GM06990 (cell line): ENCODE results near the gene HRCT1.

ENCODE experiments used
- DNase-seq: peaks from one replicate; pipeline ENCODE4 v3.0.0-alpha.2; 2011; ENCODE audit not compliant: insufficient read length; ENCODE audit errors: extremely low read depth
- H3K27me3 ChIP-seq: replicated peaks from 2 replicates; pipeline ENCODE4 v1.6.0; 2011; ENCODE audit warnings: low read length; ENCODE audit not compliant: control insufficient read depth, insufficient read depth
- H3K36me3 ChIP-seq: 2 replicates; pipeline ENCODE4 v1.5.1; 2011; ENCODE audit warnings: low read length; ENCODE audit not compliant: control insufficient read depth, insufficient read depth
- H3K4me3 ChIP-seq: replicated peaks from 2 replicates; pipeline ENCODE4 v1.5.1; 2011; ENCODE audit warnings: low read depth, mild to moderate bottlenecking, control low read depth, low read length
- TF ChIP-seq, protein P1 (sequence below): IDR thresholded peaks from 2 replicates; pipeline ENCODE4 v1.5.1; 2011; ENCODE audit warnings: low read length, control low read depth, mild to moderate bottlenecking, inconsistent platforms; ENCODE audit not compliant: insufficient read depth, poor library complexity, severe bottlenecking

HRCT1 gene

DNA sequence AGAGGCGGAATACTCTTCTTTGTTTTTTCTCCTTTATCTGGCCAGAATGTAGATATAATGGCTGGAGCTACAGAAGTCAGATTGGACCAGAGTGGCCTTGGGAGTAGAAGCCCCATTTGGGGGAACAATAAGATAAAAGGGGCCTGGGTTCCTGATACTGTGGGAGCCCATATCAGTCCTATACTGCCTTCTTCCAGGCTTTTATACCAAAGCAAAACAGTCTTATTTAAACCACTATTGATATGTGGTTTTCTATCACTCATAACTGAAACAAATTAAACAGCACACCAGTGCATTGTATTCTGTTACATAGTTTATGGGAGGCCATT lies 17.6 kb downstream of the HRCT1 start:
- no peak overlapping the region for H3K4me3 ChIP-seq
- no peaks in the 10 kb centered on the region for H3K36me3 ChIP-seq
- H3K27me3 ChIP-seq = peaks cover 1% of the 10 kb centered on the region; the same call in 1 of the 2 replicates
- DNase-seq = no peak
- TF ChIP-seq, protein P1, sequence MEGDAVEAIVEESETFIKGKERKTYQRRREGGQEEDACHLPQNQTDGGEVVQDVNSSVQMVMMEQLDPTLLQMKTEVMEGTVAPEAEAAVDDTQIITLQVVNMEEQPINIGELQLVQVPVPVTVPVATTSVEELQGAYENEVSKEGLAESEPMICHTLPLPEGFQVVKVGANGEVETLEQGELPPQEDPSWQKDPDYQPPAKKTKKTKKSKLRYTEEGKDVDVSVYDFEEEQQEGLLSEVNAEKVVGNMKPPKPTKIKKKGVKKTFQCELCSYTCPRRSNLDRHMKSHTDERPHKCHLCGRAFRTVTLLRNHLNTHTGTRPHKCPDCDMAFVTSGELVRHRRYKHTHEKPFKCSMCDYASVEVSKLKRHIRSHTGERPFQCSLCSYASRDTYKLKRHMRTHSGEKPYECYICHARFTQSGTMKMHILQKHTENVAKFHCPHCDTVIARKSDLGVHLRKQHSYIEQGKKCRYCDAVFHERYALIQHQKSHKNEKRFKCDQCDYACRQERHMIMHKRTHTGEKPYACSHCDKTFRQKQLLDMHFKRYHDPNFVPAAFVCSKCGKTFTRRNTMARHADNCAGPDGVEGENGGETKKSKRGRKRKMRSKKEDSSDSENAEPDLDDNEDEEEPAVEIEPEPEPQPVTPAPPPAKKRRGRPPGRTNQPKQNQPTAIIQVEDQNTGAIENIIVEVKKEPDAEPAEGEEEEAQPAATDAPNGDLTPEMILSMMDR = no peak

DNA sequence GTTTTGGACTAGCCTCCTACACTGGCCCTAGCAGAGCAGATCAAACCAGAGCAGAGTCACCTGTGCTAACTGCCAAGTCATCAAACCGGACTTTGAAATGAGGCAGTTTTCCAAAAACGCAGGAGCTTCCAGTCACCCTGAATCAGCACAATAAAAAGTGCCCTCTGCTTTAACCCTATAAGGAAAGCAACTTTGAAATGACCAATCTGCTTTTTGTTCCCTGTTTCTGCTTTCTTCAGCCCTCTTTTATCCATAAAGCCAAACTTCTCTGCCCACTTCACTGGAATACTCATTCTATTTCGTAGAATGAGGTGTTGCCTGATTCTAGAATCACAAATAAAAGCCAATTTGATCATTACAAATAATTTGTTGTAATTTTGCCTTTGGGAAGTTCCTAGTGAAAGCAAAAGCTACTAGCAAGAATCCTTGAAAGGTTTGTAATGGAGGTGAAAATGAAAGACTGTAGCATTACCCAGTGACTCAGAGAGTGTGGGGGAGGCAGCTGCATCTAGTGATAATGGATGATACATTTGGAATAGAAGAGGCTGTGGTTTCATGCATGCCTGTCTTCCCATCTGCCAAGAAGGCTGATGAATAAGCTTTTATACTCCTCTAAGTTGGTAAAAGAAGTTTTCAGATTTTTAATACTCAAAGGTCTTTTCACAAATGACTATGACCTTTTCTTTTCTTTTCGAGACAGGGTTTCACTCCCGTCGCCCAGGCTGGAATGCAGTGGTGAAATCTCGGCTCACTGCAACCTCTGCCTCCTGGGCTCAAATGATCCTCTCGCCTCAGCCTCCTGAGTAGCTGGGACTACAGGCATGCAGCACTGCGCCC lies 18.1 kb downstream of the HRCT1 start:
- H3K27me3 ChIP-seq = peaks cover 1% of the 10 kb centered on the region; the same call in 1 of the 2 replicates
- TF ChIP-seq, protein P1 = no peak
- no peak for DNase-seq
- no peak overlapping the region for H3K4me3 ChIP-seq
- H3K36me3 ChIP-seq = no peaks in the 10 kb centered on the region

DNA sequence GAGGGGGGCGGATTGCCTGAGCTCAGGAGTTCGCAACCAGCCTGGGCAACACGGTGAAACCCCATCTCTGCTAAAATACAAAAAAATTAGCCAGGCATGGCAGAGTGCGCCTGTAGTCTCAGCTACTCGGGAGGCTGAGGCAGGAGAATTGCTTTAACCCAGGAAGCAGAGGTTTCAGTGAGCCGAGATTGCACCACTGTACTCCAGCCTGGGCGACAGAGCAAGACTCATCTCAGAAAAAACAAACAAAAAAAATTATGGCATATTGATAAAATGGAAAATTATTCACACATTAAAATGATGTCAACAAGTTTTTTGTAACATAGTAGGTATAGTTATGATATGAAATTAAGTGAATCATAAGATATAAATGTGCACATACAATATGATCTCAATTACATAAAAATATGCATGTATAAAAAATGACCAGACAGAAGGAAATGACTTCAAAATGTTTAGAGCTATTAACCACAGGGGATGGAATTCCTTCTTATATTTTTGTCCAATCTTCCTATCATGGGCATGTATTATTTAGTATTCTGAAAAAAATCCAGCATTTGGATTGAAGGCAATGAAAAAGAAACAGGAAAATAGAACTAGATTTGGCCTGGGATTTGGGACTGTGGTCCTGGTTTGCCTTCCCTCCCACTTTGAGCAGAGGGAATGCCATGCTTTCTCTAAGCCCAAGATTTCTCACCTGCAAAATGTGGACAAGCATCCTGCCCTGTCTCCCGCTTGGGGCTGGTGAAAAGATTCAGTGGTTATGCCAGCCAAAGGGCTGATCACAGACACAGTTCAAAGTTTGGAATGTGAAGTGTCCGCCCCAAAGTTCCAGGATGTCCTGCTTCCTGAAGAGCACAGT lies 22.8 kb downstream of the HRCT1 start:
- Histone ChIP-seq H3K27me3 (peaks cover 1% of the 10 kb centered on the region), H3K36me3 (no peaks in the 10 kb centered on the region), H3K4me3 (no peak overlapping the region)
- no peak for DNase-seq
- TF ChIP-seq, protein P1 = no peak

DNA sequence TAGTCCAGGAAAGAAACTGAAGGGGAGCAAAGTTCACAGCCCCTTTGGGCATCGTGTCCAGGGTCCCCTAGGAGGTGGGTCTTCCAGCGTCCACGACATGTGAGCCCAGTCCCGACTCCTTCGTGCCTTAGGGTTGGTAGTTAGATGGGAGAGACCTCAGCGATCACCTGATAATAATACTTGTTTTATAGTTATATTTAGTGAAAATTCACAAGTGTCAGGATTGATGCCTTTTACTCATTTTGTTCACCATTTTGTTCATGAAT lies 23.4 kb downstream of the HRCT1 start:
- TF ChIP-seq, protein P1 = no peak
- no peak overlapping the region for H3K4me3 ChIP-seq
- H3K36me3 ChIP-seq = no peaks in the 10 kb centered on the region
- peaks cover 1% of the 10 kb centered on the region for H3K27me3 ChIP-seq
- DNase-seq = no peak

DNA sequence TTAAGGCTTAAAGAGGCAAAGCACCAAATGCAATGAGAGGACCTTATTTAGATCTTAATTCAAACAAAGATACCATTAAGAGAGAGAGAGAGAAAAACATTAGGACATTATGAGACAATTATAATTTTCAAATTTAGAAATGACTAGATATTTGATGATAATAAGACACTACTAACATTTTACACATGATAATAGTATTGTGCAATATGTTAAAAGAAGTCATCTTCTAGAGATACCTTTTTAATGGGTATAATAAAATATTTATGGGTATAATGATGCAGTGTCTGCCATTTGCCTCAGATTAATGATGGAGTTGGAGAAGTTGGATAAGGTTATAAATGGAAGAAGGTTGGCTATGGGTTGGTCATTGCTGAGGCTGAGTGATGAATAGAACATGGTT lies 24.5 kb downstream of the HRCT1 start:
- Histone ChIP-seq H3K4me3 (no peak overlapping the region), H3K36me3 (no peaks in the 10 kb centered on the region), H3K27me3 (peaks cover 1% of the 10 kb centered on the region)
- no peak for DNase-seq
- TF ChIP-seq, protein P1 = no peak
